ENCODE measurements around the gene ENTPD1. TPM values are rescaled to one million over a fixed set of nuclear protein-coding genes. Genes with fewer than 3 reads are reported as not detected.

Gene ENTPD1
- total and polyA plus RNA-seq, 4 experiments from 2014 or later: 1.2 to 1.9 (median 1.6) TPM

- CTCF ChIA-PET (ENCODE audit: partially characterized antibody): no interaction called here
- POLR2A ChIA-PET (ENCODE audit: partially characterized antibody): no interaction called here
- no peak overlapping the region for H3K4me3 ChIP-seq (ENCODE audit: low read length in 2 of 2)
- H3K27me3 Mint-ChIP-seq: peaks cover 0 to 2% of the 10 kb centered on the region in 2 donors
- H3K36me3 Mint-ChIP-seq: no peaks in the 10 kb centered on the region
- H3K9me3 Mint-ChIP-seq: no peaks in the 10 kb centered on the region
- no peak overlapping the region for H3K27ac Mint-ChIP-seq
- H3K27me3 ChIP-seq (ENCODE audit: insufficient read depth, low read length): no peaks in the 10 kb centered on the region
- H3K27ac ChIP-seq (ENCODE audit: low read depth, low read length): no peak overlapping the region
- no peaks in the 10 kb centered on the region for H3K4me1 ChIP-seq (ENCODE audit: insufficient read depth, low read length)
- H3K9me3 ChIP-seq (ENCODE audit: control insufficient read depth in 1 of 2, low read length in 2 of 2): no peaks in the 10 kb centered on the region
- DNase-seq: no peak
- intact Hi-C loops (cut with micrococcal nuclease): no loop called here
- no peak overlapping the region for H3K4me3 Mint-ChIP-seq
- no peaks in the 10 kb centered on the region for H3K36me3 ChIP-seq (ENCODE audit: insufficient read depth, low read length)
- H3K4me1 Mint-ChIP-seq: no peaks in the 10 kb centered on the region
Measured at GRCh38 chr10:95789902-95790301, 33.9 kb downstream of the ENTPD1 start.

GRCh38 chr10:95790982-95791381 is 35.0 kb downstream of the ENTPD1 start:
- Mint-ChIP-seq H3K4me3 (no peak overlapping the region), H3K9me3 (no peaks in the 10 kb centered on the region), H3K27ac (peak overlapping the region in 1 of 7 donors; percentile 18), H3K4me1 (no peaks in the 10 kb centered on the region), H3K36me3 (no peaks in the 10 kb centered on the region), H3K27me3 (peaks cover 0 to 2% of the 10 kb centered on the region in 2 donors)
- ChIA-PET CTCF (ENCODE audit: partially characterized antibody) (no interaction called here), POLR2A (ENCODE audit: partially characterized antibody) (no interaction called here)
- no peak for DNase-seq
- no peaks in the 10 kb centered on the region for H3K4me1 ChIP-seq (ENCODE audit: insufficient read depth, low read length)
- no peaks in the 10 kb centered on the region for H3K9me3 ChIP-seq (ENCODE audit: control insufficient read depth in 1 of 2, low read length in 2 of 2)
- H3K27me3 ChIP-seq (ENCODE audit: insufficient read depth, low read length): no peaks in the 10 kb centered on the region
- H3K4me3 ChIP-seq (ENCODE audit: low read length in 2 of 2): no peak overlapping the region
- no peaks in the 10 kb centered on the region for H3K36me3 ChIP-seq (ENCODE audit: insufficient read depth, low read length)
- intact Hi-C loops (cut with micrococcal nuclease): no loop called here
- H3K27ac ChIP-seq (ENCODE audit: low read depth, low read length): no peak overlapping the region

- Mint-ChIP-seq H3K4me3 (no peak overlapping the region), H3K4me1 (no peaks in the 10 kb centered on the region), H3K36me3 (no peaks in the 10 kb centered on the region), H3K9me3 (no peaks in the 10 kb centered on the region), H3K27me3 (peaks cover 0 to 2% of the 10 kb centered on the region in 2 donors), H3K27ac (peak overlapping the region in 1 of 7 donors; percentile 18)
- no peak overlapping the region for H3K27ac ChIP-seq (ENCODE audit: low read depth, low read length)
- no peaks in the 10 kb centered on the region for H3K4me1 ChIP-seq (ENCODE audit: insufficient read depth, low read length)
- intact Hi-C loops (cut with micrococcal nuclease): no loop called here
- no peak for DNase-seq
- CTCF ChIA-PET (ENCODE audit: partially characterized antibody): no interaction called here
- no peaks in the 10 kb centered on the region for H3K36me3 ChIP-seq (ENCODE audit: insufficient read depth, low read length)
- no peak overlapping the region for H3K4me3 ChIP-seq (ENCODE audit: low read length in 2 of 2)
- no peaks in the 10 kb centered on the region for H3K27me3 ChIP-seq (ENCODE audit: insufficient read depth, low read length)
- H3K9me3 ChIP-seq (ENCODE audit: control insufficient read depth in 1 of 2, low read length in 2 of 2): no peaks in the 10 kb centered on the region
- POLR2A ChIA-PET (ENCODE audit: partially characterized antibody): no interaction called here
Measured at GRCh38 chr10:95791425-95791979, 35.5 kb downstream of the ENTPD1 start.

GRCh38 chr10:95792211-95792780 is 36.3 kb downstream of the ENTPD1 start:
- Histone ChIP-seq H3K27me3 (ENCODE audit: insufficient read depth, low read length) (no peaks in the 10 kb centered on the region), H3K4me1 (ENCODE audit: insufficient read depth, low read length) (no peaks in the 10 kb centered on the region), H3K9me3 (ENCODE audit: control insufficient read depth in 1 of 2, low read length in 2 of 2) (no peaks in the 10 kb centered on the region), H3K4me3 (ENCODE audit: low read length in 2 of 2) (no peak overlapping the region), H3K36me3 (ENCODE audit: insufficient read depth, low read length) (no peaks in the 10 kb centered on the region), H3K27ac (ENCODE audit: low read depth, low read length) (no peak overlapping the region)
- Mint-ChIP-seq H3K27me3 (peaks cover 0 to 2% of the 10 kb centered on the region in 2 donors), H3K9me3 (no peaks in the 10 kb centered on the region), H3K36me3 (no peaks in the 10 kb centered on the region), H3K4me1 (no peaks in the 10 kb centered on the region), H3K27ac (no peak overlapping the region), H3K4me3 (no peak overlapping the region)
- POLR2A ChIA-PET (ENCODE audit: partially characterized antibody): no interaction called here
- CTCF ChIA-PET (ENCODE audit: partially characterized antibody): no interaction called here
- intact Hi-C loops (cut with micrococcal nuclease): no loop called here
- DNase-seq: no peak

DNA sequence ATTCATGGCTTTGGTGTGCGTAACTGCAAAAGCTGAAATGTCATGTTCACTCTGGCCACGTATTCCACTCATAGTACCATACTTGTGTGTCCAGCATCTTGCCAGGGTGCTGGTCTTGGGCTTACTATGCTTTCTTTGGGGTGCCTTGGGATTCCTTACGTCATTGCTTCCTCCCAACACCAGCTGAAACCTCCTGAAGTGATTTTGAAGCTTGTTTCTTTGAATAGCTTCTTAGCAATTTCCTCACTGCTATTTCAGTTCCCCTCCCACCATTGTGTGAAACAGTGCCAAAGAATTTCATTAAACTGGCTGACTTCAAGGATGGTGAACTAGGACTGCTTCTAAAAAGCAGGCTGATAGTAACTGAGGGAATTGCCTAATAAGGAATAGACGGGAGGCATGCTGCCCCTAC is 36.9 kb downstream of the ENTPD1 start:
- Mint-ChIP-seq H3K9me3 (no peaks in the 10 kb centered on the region), H3K4me3 (no peak overlapping the region), H3K4me1 (no peaks in the 10 kb centered on the region), H3K27ac (no peak overlapping the region), H3K27me3 (peaks cover 0 to 2% of the 10 kb centered on the region in 2 donors), H3K36me3 (no peaks in the 10 kb centered on the region)
- no peaks in the 10 kb centered on the region for H3K4me1 ChIP-seq (ENCODE audit: insufficient read depth, low read length)
- intact Hi-C loops (cut with micrococcal nuclease): no loop called here
- no peaks in the 10 kb centered on the region for H3K36me3 ChIP-seq (ENCODE audit: insufficient read depth, low read length)
- ChIA-PET CTCF (ENCODE audit: partially characterized antibody) (no interaction called here), POLR2A (ENCODE audit: partially characterized antibody) (no interaction called here)
- no peak overlapping the region for H3K4me3 ChIP-seq (ENCODE audit: low read length in 2 of 2)
- no peak for DNase-seq
- H3K27me3 ChIP-seq (ENCODE audit: insufficient read depth, low read length): no peaks in the 10 kb centered on the region
- no peaks in the 10 kb centered on the region for H3K9me3 ChIP-seq (ENCODE audit: control insufficient read depth in 1 of 2, low read length in 2 of 2)
- no peak overlapping the region for H3K27ac ChIP-seq (ENCODE audit: low read depth, low read length)

- peak overlapping the region in 1 of 7 donors; percentile 2 for H3K27ac Mint-ChIP-seq
- Histone ChIP-seq H3K4me1 (ENCODE audit: insufficient read depth, low read length) (no peaks in the 10 kb centered on the region), H3K27me3 (ENCODE audit: insufficient read depth, low read length) (no peaks in the 10 kb centered on the region), H3K4me3 (ENCODE audit: low read length in 2 of 2) (no peak overlapping the region), H3K9me3 (ENCODE audit: control insufficient read depth in 1 of 2, low read length in 2 of 2) (no peaks in the 10 kb centered on the region), H3K36me3 (ENCODE audit: insufficient read depth, low read length) (no peaks in the 10 kb centered on the region), H3K27ac (ENCODE audit: low read depth, low read length) (no peak overlapping the region)
- H3K4me3 Mint-ChIP-seq: no peak overlapping the region
- ChIA-PET CTCF (ENCODE audit: partially characterized antibody) (no interaction called here), POLR2A (ENCODE audit: partially characterized antibody) (no interaction called here)
- intact Hi-C loops (cut with micrococcal nuclease): no loop called here
- peaks cover 0 to 2% of the 10 kb centered on the region in 2 donors for H3K27me3 Mint-ChIP-seq
- H3K9me3 Mint-ChIP-seq: peaks cover 0 to 1% (median 0%) of the 10 kb centered on the region in 8 donors
- H3K36me3 Mint-ChIP-seq: no peaks in the 10 kb centered on the region
- no peaks in the 10 kb centered on the region for H3K4me1 Mint-ChIP-seq
- DNase-seq: no peak
Measured at GRCh38 chr10:95793401-95794045, 37.6 kb downstream of the ENTPD1 start.

DNA sequence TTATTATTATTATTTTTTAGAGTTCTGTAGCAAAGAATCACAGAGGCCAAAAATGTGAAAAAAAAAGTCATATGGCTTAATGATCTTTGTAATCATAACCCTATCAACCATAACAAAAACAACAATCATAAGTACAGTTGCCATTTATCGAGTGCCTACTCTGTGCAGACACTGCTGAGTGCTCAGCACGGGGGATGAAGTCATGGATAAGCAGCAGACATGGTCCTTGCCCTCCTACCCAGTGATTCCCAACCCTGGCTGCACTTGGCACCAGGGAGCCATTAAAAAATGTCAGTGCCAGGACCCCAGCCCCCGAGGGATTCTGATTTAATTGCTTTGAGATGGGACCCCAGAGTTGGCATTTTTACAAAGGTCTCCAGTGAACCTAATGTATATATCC is 38.2 kb downstream of the ENTPD1 start:
- Mint-ChIP-seq H3K4me3 (no peak overlapping the region), H3K27me3 (peaks cover 0 to 2% of the 10 kb centered on the region in 2 donors), H3K27ac (no peak overlapping the region), H3K9me3 (peaks cover 0 to 1% (median 0%) of the 10 kb centered on the region in 8 donors), H3K4me1 (no peaks in the 10 kb centered on the region), H3K36me3 (no peaks in the 10 kb centered on the region)
- no peaks in the 10 kb centered on the region for H3K4me1 ChIP-seq (ENCODE audit: insufficient read depth, low read length)
- no peak overlapping the region for H3K27ac ChIP-seq (ENCODE audit: low read depth, low read length)
- no peaks in the 10 kb centered on the region for H3K9me3 ChIP-seq (ENCODE audit: control insufficient read depth in 1 of 2, low read length in 2 of 2)
- no peak overlapping the region for H3K4me3 ChIP-seq (ENCODE audit: low read length in 2 of 2)
- ChIA-PET CTCF (ENCODE audit: partially characterized antibody) (no interaction called here), POLR2A (ENCODE audit: partially characterized antibody) (no interaction called here)
- H3K36me3 ChIP-seq (ENCODE audit: insufficient read depth, low read length): no peaks in the 10 kb centered on the region
- H3K27me3 ChIP-seq (ENCODE audit: insufficient read depth, low read length): no peaks in the 10 kb centered on the region
- DNase-seq: no peak
- intact Hi-C loops (cut with micrococcal nuclease): no loop called here

Measured in CD4-positive, alpha-beta memory T cell (primary cell).